KMS-11 (cell line): ENCODE results near the gene PGK1.
"Not testable (repeated sequence)": the region's sequence is repeated elsewhere in the genome, so short reads cannot be mapped to it uniquely, and the experiment has no call there.

Experiments
- H2AFZ ChIP-seq: fragments of 200-600 bp; sonication (generic); 2 replicates; pipeline ENCODE4 v1.6.1; 2016; ENCODE audit warnings: antibody characterized with exemption, mixed run types, low read depth
- H3K27ac ChIP-seq: fragments of 200-600 bp; sonication (generic); 2 replicates; pipeline ENCODE4 v1.6.1; 2016; ENCODE audit warnings: mild to moderate bottlenecking, mixed run types
- H3K27me3 ChIP-seq: fragments of 200-600 bp; sonication (generic); 2 replicates; pipeline ENCODE4 v1.6.1; 2017; ENCODE audit warnings: mild to moderate bottlenecking, low read depth, mixed run types, moderate library complexity; ENCODE audit not compliant: insufficient read depth
- H3K36me3 ChIP-seq: fragments of 200-600 bp; sonication (generic); 2 replicates; pipeline ENCODE4 v1.6.1; 2017; ENCODE audit warnings: mild to moderate bottlenecking, mixed run types; ENCODE audit not compliant: insufficient read depth
- H3K4me1 ChIP-seq: fragments of 200-600 bp; sonication (generic); 2 replicates; pipeline ENCODE4 v1.6.1; 2016; ENCODE audit warnings: mild to moderate bottlenecking, low read depth, mixed run types; ENCODE audit not compliant: poor library complexity, severe bottlenecking
- H3K4me2 ChIP-seq: fragments of 200-600 bp; sonication (generic); 2 replicates; pipeline ENCODE4 v1.7.0; 2016; ENCODE audit warnings: mild to moderate bottlenecking, mixed run types
- H3K4me3 ChIP-seq: fragments of 200-600 bp; sonication (generic); IDR thresholded peaks from 2 replicates; pipeline ENCODE4 v1.6.1; 2017; ENCODE audit warnings: low read depth, low read length, mixed read lengths; ENCODE audit not compliant: insufficient read depth
- H3K79me2 ChIP-seq: fragments of 200-600 bp; sonication (generic); 2 replicates; pipeline ENCODE4 v1.6.1; 2016; ENCODE audit warnings: low read depth, mixed run types; ENCODE audit not compliant: insufficient read depth
- H3K9ac ChIP-seq: fragments of 200-600 bp; sonication (generic); 2 replicates; pipeline ENCODE4 v1.6.1; 2016; ENCODE audit warnings: mild to moderate bottlenecking, mixed run types
- H4K20me1 ChIP-seq: fragments of 200-600 bp; sonication (generic); 2 replicates; pipeline ENCODE4 v1.6.1; 2016; ENCODE audit warnings: mild to moderate bottlenecking, mixed run types; ENCODE audit not compliant: insufficient read depth
- TF ChIP-seq, protein P1 (sequence below): fragments of 200-600 bp; sonication (generic); conservative IDR thresholded peaks from 2 replicates; pipeline ENCODE4 v1.6.1; 2017; ENCODE audit warnings: low read depth, mild to moderate bottlenecking, antibody characterized with exemption, low read length, moderate library complexity, mixed read lengths

PGK1 gene

DNA sequence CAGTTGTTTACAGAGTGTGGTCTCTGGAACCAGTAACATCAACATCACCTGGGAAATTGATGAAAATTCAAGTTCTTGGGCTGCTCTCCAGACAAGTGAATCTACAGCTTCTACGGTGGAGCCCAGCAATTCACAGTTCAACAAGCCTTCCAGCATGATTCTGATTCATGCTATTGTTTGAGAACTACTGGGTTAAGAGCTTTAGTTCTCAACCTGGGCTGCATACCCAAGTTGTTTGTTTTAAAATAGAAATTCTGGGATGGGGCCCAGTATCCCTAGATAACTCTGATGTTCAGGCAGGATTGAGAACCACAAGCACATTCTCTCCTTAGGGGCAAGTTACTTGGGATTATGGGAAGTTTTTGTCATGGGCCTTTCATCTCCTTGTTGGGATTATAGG, 37.9 kb upstream of the PGK1 start:
- Histone ChIP-seq H3K36me3 (no peaks in the 10 kb centered on the region), H3K4me2 (no peak overlapping the region), H4K20me1 (no peaks in the 10 kb centered on the region), H3K27ac (no peak overlapping the region), H3K27me3 (no peaks in the 10 kb centered on the region), H3K79me2 (no peaks in the 10 kb centered on the region), H2AFZ (no peak overlapping the region), H3K9ac (no peak overlapping the region), H3K4me1 (no peaks in the 10 kb centered on the region), H3K4me3 (no peak overlapping the region)
- TF ChIP-seq, protein P1, sequence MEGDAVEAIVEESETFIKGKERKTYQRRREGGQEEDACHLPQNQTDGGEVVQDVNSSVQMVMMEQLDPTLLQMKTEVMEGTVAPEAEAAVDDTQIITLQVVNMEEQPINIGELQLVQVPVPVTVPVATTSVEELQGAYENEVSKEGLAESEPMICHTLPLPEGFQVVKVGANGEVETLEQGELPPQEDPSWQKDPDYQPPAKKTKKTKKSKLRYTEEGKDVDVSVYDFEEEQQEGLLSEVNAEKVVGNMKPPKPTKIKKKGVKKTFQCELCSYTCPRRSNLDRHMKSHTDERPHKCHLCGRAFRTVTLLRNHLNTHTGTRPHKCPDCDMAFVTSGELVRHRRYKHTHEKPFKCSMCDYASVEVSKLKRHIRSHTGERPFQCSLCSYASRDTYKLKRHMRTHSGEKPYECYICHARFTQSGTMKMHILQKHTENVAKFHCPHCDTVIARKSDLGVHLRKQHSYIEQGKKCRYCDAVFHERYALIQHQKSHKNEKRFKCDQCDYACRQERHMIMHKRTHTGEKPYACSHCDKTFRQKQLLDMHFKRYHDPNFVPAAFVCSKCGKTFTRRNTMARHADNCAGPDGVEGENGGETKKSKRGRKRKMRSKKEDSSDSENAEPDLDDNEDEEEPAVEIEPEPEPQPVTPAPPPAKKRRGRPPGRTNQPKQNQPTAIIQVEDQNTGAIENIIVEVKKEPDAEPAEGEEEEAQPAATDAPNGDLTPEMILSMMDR: no peak

GRCh38 chrX:78071331-78071730, 32.7 kb upstream of the PGK1 start:
- Histone ChIP-seq H3K4me3 (no peak overlapping the region), H3K4me2 (no peak overlapping the region), H2AFZ (no peak overlapping the region), H3K79me2 (no peaks in the 10 kb centered on the region), H3K9ac (no peak overlapping the region), H3K4me1 (no peaks in the 10 kb centered on the region), H3K27me3 (no peaks in the 10 kb centered on the region), H3K27ac (no peak overlapping the region), H4K20me1 (no peaks in the 10 kb centered on the region), H3K36me3 (no peaks in the 10 kb centered on the region)
- TF ChIP-seq, protein P1: no peak

DNA sequence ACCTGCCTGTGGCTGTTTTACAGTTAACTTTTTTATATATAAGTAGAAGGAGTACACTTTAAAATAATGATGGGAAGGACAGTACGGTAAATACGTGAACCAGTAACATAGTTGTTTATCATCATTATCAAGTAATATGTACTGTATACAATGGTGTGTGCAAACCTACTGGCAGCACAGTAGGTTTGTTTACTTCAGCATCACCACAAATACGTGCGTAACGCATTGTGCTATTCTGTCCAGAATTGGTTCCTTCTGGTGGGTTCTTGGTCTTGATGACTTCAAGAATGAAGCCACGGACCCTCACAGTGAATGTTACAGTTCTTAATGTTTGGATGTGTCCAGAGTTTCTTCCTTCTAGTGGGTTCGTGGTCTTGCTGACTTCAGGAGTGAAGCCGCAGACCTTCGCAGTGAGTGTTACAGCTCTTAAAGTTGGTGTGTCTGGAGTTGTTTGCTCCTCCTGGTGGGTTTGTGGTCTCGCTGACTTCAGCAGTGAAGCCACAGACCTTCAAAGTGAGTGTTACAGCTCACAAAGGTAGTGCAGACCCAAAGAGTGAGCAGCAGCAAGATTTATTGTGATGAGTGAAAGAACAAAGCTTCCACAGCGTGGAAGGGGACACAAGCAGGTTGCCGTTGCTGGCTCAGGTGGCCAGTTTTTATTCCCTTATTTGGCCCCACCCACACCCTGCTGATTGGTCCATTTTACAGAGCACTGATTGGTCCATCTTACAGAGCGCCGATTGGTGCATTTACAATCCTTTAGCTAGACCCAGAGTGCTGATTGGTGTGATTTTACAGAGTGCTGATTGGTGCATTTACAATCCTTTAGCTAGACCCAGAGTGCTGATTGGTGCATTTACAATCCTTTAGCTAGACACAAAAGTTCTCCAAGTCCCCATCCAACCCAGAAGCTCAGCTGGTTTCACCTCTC, 30.6 kb upstream of the PGK1 start:
- H3K36me3 ChIP-seq, H3K9ac ChIP-seq, H3K27me3 ChIP-seq, H2AFZ ChIP-seq, H3K4me1 ChIP-seq, H3K79me2 ChIP-seq, H4K20me1 ChIP-seq, H3K4me2 ChIP-seq, H3K27ac ChIP-seq, H3K4me3 ChIP-seq: not testable (repeated sequence)

- no peak overlapping the region for H3K4me3 ChIP-seq
- H3K9ac ChIP-seq: no peak overlapping the region
- no peak overlapping the region for H3K27ac ChIP-seq
- no peaks in the 10 kb centered on the region for H3K27me3 ChIP-seq
- H4K20me1 ChIP-seq: no peaks in the 10 kb centered on the region
- no peaks in the 10 kb centered on the region for H3K36me3 ChIP-seq
- H3K79me2 ChIP-seq: no peaks in the 10 kb centered on the region
- H3K4me1 ChIP-seq: no peaks in the 10 kb centered on the region
- H2AFZ ChIP-seq: no peak overlapping the region
- TF ChIP-seq, protein P1: no peak
- no peak overlapping the region for H3K4me2 ChIP-seq
Observed at GRCh38 chrX:78074088-78074487, 30.0 kb upstream of the PGK1 start.

- no peak overlapping the region for H3K4me3 ChIP-seq
- H2AFZ ChIP-seq: no peak overlapping the region
- H3K36me3 ChIP-seq: no peaks in the 10 kb centered on the region
- no peak overlapping the region for H3K27ac ChIP-seq
- no peak overlapping the region for H3K9ac ChIP-seq
- H4K20me1 ChIP-seq: no peaks in the 10 kb centered on the region
- H3K79me2 ChIP-seq: no peaks in the 10 kb centered on the region
- no peaks in the 10 kb centered on the region for H3K4me1 ChIP-seq
- no peak overlapping the region for H3K4me2 ChIP-seq
- TF ChIP-seq, protein P1: no peak
- no peaks in the 10 kb centered on the region for H3K27me3 ChIP-seq
Observed at GRCh38 chrX:78075787-78076389, 28.2 kb upstream of the PGK1 start.

DNA sequence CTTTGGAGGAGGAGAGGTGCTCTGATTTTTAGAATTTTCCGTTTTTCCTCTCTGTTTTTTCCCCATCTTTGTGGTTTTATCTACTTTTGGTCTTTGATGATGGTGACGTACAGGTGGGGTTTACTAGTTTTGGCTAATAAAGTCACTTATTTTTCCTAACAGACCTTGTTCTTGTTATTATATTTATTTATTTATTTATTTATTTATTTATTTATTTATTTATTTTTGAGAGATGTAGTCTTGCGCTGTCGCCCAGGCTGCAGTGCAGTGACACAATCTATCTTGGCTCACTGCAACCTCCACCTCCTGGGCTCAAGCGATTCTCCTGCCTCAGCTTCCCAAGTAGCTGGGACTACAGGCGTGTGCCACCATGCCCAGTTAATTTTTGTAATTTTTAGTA, 22.6 kb upstream of the PGK1 start:
- not testable (repeated sequence) for H3K4me2 ChIP-seq, H3K27me3 ChIP-seq, H3K36me3 ChIP-seq, H3K9ac ChIP-seq, H3K4me1 ChIP-seq, H3K27ac ChIP-seq, H3K4me3 ChIP-seq, H3K79me2 ChIP-seq, H4K20me1 ChIP-seq, H2AFZ ChIP-seq
